GM12873 (cell line): Measurements from ENCODE around the gene CHCHD6.

ENCODE experiments used
- CTCF ChIP-seq: IDR thresholded peaks from 2 replicates; pipeline ENCODE4 v1.5.1; 2012; ENCODE audit warnings: low read depth, mild to moderate bottlenecking, moderate library complexity, low read length, control low read depth; ENCODE audit not compliant: insufficient read depth; ENCODE audit errors: missing control alignments

The CHCHD6 gene

DNA sequence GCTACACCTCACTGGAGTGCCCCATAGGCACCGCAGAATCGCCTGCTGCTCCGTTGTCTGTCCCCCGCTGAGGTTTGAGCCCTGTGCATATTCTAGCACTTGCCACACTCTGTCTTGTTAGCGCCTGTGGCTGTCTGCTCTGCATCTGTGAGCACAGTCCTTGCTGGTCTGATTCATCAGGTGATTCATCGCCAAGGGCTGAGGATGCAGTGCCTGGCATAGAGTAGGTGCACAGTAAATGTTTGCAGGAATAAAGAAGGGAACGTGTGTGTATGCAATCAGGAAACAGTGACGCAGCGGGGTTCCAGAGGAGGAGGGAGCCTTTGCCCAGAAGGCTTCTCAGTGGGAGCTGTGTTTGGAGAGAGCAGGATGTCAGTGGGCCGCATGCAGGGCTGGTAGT is 154.8 kb downstream of the CHCHD6 start:
- TF ChIP-seq CTCF, result no peak

DNA sequence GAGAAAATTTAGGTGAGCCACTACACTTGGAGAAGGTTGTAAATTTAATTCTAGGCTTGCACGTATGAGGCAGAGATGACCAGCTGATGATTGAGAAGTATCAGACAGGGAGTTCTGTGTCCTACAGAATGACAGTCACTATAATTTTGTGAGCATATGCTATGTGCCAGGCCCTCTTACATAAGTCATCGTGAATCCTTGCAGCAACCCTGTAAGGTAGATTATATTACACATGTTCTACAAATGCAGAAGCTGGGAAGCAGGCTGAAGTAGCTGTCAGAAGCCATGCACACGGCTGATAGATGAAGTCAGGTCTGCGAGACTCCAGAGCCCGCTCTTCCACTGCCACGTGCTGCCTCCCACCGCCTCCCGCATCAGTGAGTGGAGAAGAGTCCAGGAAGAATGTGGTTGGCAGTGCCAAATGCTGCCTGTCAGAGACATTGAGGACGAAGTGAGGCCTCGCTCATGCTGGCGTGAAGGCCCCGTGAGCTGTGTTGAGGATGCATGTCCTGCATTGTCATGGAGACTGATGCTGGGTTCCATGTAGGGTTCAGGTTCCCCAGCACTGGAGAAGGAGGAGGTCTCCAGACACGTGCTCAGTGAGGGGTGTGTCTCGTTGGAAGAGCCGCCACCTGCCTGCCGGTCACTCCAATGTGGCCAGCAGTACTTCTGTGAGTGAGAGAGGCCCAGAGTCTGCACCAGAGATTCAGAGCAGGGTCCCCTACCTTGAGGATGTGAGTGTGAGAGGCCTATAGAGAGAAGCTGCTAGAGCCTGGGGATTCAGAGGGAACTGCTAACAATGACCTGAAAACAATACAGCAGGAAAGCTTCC is 155.6 kb downstream of the CHCHD6 start:
- TF ChIP-seq CTCF, result no peak

DNA sequence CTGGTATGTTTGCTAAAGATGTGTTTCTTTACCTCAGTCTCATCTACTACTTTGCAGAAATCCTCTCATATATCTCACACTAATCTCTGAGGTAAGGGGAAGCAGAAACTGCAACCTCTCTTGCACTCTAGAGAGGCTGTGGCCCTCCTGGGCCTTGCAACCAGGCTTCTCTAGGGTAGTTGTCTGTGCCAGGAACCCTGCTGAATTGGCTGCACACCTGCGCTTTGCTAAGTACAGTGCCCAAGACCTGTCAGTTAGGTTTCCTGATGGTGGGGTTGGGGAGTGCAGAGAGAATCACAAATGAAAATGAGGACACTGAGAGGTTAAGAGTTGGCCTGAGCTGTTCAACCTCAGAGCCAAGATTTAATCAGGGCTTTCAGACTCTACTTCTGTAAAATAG is 161.7 kb downstream of the CHCHD6 start:
- TF ChIP-seq CTCF, result no peak

DNA sequence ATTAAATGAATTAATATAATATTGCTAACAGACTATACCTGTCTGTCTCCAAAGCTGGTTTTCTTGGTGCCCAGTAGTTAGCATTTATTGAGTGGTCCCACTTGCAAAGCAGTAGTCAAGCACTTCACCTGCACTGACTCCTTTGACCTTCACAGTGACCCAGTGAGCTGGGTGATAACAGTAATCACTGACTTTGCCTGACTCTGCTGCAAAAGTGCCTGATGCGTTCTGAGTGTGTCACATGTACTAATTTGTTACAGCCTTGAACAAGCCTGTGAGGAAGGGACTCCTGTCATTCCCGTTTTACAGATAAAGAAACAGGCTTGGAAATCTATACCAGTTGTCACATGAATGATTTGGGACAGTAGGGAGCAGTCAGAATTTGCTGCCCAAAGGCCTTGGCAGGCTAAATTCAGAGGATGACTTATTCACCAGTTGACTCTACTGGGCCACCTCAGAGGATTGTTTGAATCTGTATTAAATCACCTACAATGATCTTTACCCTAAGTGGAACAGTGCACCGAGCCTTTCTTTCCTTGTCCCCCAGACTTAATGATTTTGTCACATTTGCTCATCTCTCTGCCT is 162.2 kb downstream of the CHCHD6 start:
- TF ChIP-seq CTCF, result no peak

- TF ChIP-seq CTCF, result no peak
Observed at GRCh38 chr3:126867190-126867862, 163.3 kb downstream of the CHCHD6 start.

DNA sequence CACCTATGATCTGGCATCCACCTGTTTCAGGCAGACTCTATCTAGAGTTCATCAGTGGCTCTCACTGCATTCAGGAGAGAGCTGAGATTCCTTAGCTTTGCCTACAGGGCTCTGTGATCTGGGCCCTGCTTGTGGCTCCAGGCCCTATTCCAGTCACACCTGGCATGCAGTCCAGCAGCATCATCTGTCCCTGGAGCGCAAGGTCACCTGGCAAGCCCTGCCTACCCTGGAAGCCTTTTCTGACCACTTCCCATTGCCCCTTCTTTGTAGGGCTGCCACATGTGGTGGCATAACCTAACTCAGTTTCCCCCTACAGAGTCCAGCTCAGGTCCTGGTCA is 163.8 kb downstream of the CHCHD6 start:
- no peak for TF ChIP-seq CTCF

DNA sequence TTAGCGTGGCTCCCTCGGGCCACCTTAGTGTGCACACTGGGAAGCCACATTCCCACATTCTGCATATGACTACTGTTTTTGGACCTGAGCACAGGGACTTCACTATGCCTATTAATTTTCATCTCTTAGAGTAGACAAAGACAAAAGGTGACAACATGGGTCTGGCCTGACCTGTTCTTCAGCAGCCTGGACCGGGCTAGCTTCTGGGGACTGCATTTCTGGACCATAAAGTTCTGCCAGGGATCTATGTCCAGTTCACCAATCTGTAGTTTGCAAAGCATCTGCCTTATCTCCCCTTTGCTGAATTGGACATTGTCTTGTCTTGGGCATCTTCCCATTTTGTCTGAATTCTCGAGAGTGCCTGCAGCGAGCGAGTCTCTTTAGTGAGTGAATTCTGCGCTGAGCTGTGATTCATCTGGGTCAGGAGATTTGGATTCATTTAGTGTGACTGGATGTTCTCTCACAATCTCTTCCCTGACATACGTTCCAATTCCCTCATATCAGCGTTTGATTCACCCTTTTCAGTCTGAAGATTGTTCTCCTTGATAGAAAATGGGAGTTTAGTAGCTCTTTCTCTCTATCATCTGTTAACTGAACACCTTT is 166.7 kb downstream of the CHCHD6 start:
- no peak for TF ChIP-seq CTCF
